GM23338 (cell line): ENCODE data around the gene CCDC187. TPM values are rescaled to one million over a fixed set of nuclear protein-coding genes. Genes with fewer than 3 reads are reported as not detected.

Source experiments
- ATAC-seq: fragments of 200-7000 bp; cut with Tn5 transposase; 3 replicates; pipeline ENCODE4 v1.9.1; 2020
- DNase-seq: peaks from one replicate; pipeline ENCODE4 v3.0.0-alpha.2; 2015; ENCODE audit warnings: low spot score
- H2AFZ ChIP-seq: fragments of 200-600 bp; sonication (generic); 2 replicates; pipeline ENCODE4 v1.8.0; 2016; ENCODE audit warnings: antibody characterized with exemption, mild to moderate bottlenecking, moderate library complexity
- H3F3A ChIP-seq: fragments of 200-600 bp; sonication (generic); replicated peaks from 2 replicates; pipeline ENCODE4 v1.8.0; 2017; ENCODE audit warnings: antibody characterized with exemption, mixed run types, low read depth
- H3K27ac ChIP-seq: fragments of 200-600 bp; sonication (generic); 2 replicates; pipeline ENCODE4 v1.6.1; 2016; ENCODE audit warnings: low read depth
- H3K27me3 ChIP-seq: fragments of 200-600 bp; sonication (generic); 2 replicates; pipeline ENCODE4 v1.8.0; 2016; ENCODE audit warnings: mild to moderate bottlenecking, mixed run types, moderate library complexity; ENCODE audit not compliant: insufficient read depth
- H3K36me3 ChIP-seq: fragments of 200-600 bp; sonication (generic); 2 replicates; pipeline ENCODE4 v1.8.0; 2016; ENCODE audit warnings: mild to moderate bottlenecking; ENCODE audit not compliant: insufficient read depth
- H3K4me1 ChIP-seq: fragments of 200-600 bp; sonication (generic); 2 replicates; pipeline ENCODE4 v1.8.0; 2016; ENCODE audit warnings: mild to moderate bottlenecking, moderate library complexity; ENCODE audit not compliant: insufficient read depth
- H3K4me2 ChIP-seq: fragments of 200-600 bp; sonication (generic); 2 replicates; pipeline ENCODE4 v1.7.1; 2017; ENCODE audit warnings: mixed run types
- H3K4me3 ChIP-seq: fragments of 200-600 bp; sonication (generic); 2 replicates; pipeline ENCODE4 v1.6.1; 2016; ENCODE audit warnings: mixed run types
- H3K79me2 ChIP-seq: fragments of 200-600 bp; sonication (generic); replicated peaks from 2 replicates; pipeline ENCODE4 v1.8.0; 2017; ENCODE audit warnings: mild to moderate bottlenecking; ENCODE audit not compliant: insufficient read depth
- H3K9me2 ChIP-seq: fragments of 200-600 bp; sonication (generic); 2 replicates; pipeline ENCODE4 v1.8.0; 2017; ENCODE audit not compliant: insufficient read depth
- H4K20me1 ChIP-seq: fragments of 200-600 bp; sonication (generic); replicated peaks from 2 replicates; pipeline ENCODE4 v1.8.0; 2017; ENCODE audit warnings: mild to moderate bottlenecking; ENCODE audit not compliant: insufficient read depth
- H3K27ac Mint-ChIP-seq: 2 replicates; pipeline ENCODE4 v1.8.0; 2020; ENCODE audit warnings: inconsistent platforms, mild to moderate bottlenecking, moderate library complexity, mixed read lengths
- H3K27me3 Mint-ChIP-seq: 3 replicates; pipeline ENCODE4 v1.8.0; 2022; ENCODE audit warnings: low read depth, mild to moderate bottlenecking, moderate library complexity, mixed read lengths, inconsistent platforms; ENCODE audit not compliant: insufficient read depth, poor library complexity
- H3K36me3 Mint-ChIP-seq: 3 replicates; pipeline ENCODE4 v1.8.0; 2021; ENCODE audit warnings: low read depth, mild to moderate bottlenecking, inconsistent platforms, moderate library complexity, mixed read lengths
- H3K4me1 Mint-ChIP-seq: 3 replicates; pipeline ENCODE4 v1.8.0; 2020; ENCODE audit warnings: mild to moderate bottlenecking, inconsistent platforms, mixed read lengths
- H3K4me3 Mint-ChIP-seq: 3 replicates; pipeline ENCODE4 v1.8.0; 2021; ENCODE audit warnings: moderate library complexity, mild to moderate bottlenecking, inconsistent platforms, mixed read lengths
- H3K9me3 Mint-ChIP-seq: 3 replicates; pipeline ENCODE4 v1.8.0; 2020; ENCODE audit warnings: moderate library complexity, mild to moderate bottlenecking, inconsistent platforms, mixed read lengths
- CREB1 ChIP-seq: fragments of 250-450 bp; sonication (Bioruptor Pico); IDR thresholded peaks from 2 replicates; pipeline ENCODE4 v1.5.0; 2020; ENCODE audit warnings: low read depth, mild to moderate bottlenecking, moderate library complexity
- ETS1 ChIP-seq: IDR thresholded peaks from 2 replicates; pipeline ENCODE4 v1.6.1; 2016; ENCODE audit warnings: antibody characterized with exemption
- EZH2 ChIP-seq: fragments of 200-600 bp; sonication (generic); IDR thresholded peaks from one replicate; pipeline ENCODE4 v1.8.0; 2017; ENCODE audit warnings: antibody characterized with exemption, mild to moderate bottlenecking, low read depth; ENCODE audit not compliant: unreplicated experiment
- EZH2phosphoT487 ChIP-seq: fragments of 200-600 bp; sonication (generic); IDR thresholded peaks from one replicate; pipeline ENCODE4 v1.8.1; 2018; ENCODE audit warnings: antibody characterized with exemption; ENCODE audit not compliant: unreplicated experiment
- JUNB ChIP-seq: IDR thresholded peaks from one replicate; pipeline ENCODE4 v1.6.1; 2016; ENCODE audit warnings: antibody characterized with exemption; ENCODE audit not compliant: unreplicated experiment
- NANOG ChIP-seq: IDR thresholded peaks from 2 replicates; pipeline ENCODE4 v1.6.1; 2016; ENCODE audit warnings: antibody characterized with exemption, borderline replicate concordance
- POLR2AphosphoS5 ChIP-seq: IDR thresholded peaks from 2 replicates; pipeline ENCODE4 v1.6.1; 2016; ENCODE audit warnings: antibody characterized with exemption, low read depth
- REST ChIP-seq: IDR thresholded peaks from one replicate; pipeline ENCODE4 v1.6.1; 2018; ENCODE audit warnings: antibody characterized with exemption; ENCODE audit not compliant: unreplicated experiment
- STAT1 ChIP-seq: IDR thresholded peaks from one replicate; pipeline ENCODE4 v1.6.1; 2016; ENCODE audit warnings: antibody characterized with exemption; ENCODE audit not compliant: unreplicated experiment
- ZNF114 ChIP-seq: fragments of 250-450 bp; sonication (Bioruptor Pico); IDR thresholded peaks from 2 replicates; pipeline ENCODE4 v1.5.0; 2020; ENCODE audit warnings: mild to moderate bottlenecking, moderate library complexity
- ZNF331 ChIP-seq: fragments of 250-450 bp; sonication (Bioruptor Pico); IDR thresholded peaks from 2 replicates; pipeline ENCODE4 v1.5.0; 2020; ENCODE audit warnings: low read depth, mild to moderate bottlenecking, moderate library complexity
- polyA plus RNA-seq: library from polyadenylated mRNA; unstranded; fragments of >200 nt; fragmentation: Nextera tagmentation; extraction: Ambion mirVana; gene quantifications from 2 replicates; pipeline ENCODE4 v1.2.1, GENCODE V29; 2016
- total RNA-seq: library from RNA; depleted of rRNA; stranded (reverse); fragments of >200 nt; shearing (Covaris generic); gene quantifications from 2 replicates; pipeline ENCODE4 v1.2.3, GENCODE V29; 2014
- TF ChIP-seq, protein P1 (sequence below), 2 experiments: fragments of 200-600 bp in 1 of 2; sonication (generic) in 1 of 2; conservative IDR thresholded peaks; 2 replicates each; pipeline versions ENCODE4 v1.5.1 to v1.6.1; 2016 to 2017; ENCODE audit warnings: antibody characterized with exemption in 2 of 2, low read depth in 2 of 2, mild to moderate bottlenecking in 2 of 2, moderate library complexity in 1 of 2
- TF ChIP-seq, protein P2 (sequence below): fragments of 250-450 bp; sonication (Bioruptor Pico); IDR thresholded peaks from 2 replicates; pipeline ENCODE4 v1.5.0; 2020; ENCODE audit warnings: mild to moderate bottlenecking, moderate library complexity

Gene CCDC187
- total and polyA plus RNA-seq, 2 experiments from 2014 or later: 0.14 TPM; not detected in 1

- H3K27ac ChIP-seq: no peak overlapping the region
- H3K4me1 ChIP-seq: peaks cover 6% of the 10 kb centered on the region; the same call in 1 of the 2 replicates
- ATAC-seq (no peak), DNase-seq (no peak)
- no peaks in the 10 kb centered on the region for H3K36me3 Mint-ChIP-seq
- TF ChIP-seq ZNF114 (no peak), ETS1 (no peak), EZH2 (no peak), POLR2AphosphoS5 (no peak), REST (no peak), JUNB (no peak), STAT1 (no peak), ZNF331 (CRISPR knock-in tag) (no peak), EZH2phosphoT487 (no peak), CREB1 (no peak), NANOG (no peak)
- TF ChIP-seq, protein P1, sequence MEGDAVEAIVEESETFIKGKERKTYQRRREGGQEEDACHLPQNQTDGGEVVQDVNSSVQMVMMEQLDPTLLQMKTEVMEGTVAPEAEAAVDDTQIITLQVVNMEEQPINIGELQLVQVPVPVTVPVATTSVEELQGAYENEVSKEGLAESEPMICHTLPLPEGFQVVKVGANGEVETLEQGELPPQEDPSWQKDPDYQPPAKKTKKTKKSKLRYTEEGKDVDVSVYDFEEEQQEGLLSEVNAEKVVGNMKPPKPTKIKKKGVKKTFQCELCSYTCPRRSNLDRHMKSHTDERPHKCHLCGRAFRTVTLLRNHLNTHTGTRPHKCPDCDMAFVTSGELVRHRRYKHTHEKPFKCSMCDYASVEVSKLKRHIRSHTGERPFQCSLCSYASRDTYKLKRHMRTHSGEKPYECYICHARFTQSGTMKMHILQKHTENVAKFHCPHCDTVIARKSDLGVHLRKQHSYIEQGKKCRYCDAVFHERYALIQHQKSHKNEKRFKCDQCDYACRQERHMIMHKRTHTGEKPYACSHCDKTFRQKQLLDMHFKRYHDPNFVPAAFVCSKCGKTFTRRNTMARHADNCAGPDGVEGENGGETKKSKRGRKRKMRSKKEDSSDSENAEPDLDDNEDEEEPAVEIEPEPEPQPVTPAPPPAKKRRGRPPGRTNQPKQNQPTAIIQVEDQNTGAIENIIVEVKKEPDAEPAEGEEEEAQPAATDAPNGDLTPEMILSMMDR (conservative IDR thresholded peaks at IDR 0.05; ENCODE audit: low read depth in 2 of 2): no peak
- TF ChIP-seq, protein P2, sequence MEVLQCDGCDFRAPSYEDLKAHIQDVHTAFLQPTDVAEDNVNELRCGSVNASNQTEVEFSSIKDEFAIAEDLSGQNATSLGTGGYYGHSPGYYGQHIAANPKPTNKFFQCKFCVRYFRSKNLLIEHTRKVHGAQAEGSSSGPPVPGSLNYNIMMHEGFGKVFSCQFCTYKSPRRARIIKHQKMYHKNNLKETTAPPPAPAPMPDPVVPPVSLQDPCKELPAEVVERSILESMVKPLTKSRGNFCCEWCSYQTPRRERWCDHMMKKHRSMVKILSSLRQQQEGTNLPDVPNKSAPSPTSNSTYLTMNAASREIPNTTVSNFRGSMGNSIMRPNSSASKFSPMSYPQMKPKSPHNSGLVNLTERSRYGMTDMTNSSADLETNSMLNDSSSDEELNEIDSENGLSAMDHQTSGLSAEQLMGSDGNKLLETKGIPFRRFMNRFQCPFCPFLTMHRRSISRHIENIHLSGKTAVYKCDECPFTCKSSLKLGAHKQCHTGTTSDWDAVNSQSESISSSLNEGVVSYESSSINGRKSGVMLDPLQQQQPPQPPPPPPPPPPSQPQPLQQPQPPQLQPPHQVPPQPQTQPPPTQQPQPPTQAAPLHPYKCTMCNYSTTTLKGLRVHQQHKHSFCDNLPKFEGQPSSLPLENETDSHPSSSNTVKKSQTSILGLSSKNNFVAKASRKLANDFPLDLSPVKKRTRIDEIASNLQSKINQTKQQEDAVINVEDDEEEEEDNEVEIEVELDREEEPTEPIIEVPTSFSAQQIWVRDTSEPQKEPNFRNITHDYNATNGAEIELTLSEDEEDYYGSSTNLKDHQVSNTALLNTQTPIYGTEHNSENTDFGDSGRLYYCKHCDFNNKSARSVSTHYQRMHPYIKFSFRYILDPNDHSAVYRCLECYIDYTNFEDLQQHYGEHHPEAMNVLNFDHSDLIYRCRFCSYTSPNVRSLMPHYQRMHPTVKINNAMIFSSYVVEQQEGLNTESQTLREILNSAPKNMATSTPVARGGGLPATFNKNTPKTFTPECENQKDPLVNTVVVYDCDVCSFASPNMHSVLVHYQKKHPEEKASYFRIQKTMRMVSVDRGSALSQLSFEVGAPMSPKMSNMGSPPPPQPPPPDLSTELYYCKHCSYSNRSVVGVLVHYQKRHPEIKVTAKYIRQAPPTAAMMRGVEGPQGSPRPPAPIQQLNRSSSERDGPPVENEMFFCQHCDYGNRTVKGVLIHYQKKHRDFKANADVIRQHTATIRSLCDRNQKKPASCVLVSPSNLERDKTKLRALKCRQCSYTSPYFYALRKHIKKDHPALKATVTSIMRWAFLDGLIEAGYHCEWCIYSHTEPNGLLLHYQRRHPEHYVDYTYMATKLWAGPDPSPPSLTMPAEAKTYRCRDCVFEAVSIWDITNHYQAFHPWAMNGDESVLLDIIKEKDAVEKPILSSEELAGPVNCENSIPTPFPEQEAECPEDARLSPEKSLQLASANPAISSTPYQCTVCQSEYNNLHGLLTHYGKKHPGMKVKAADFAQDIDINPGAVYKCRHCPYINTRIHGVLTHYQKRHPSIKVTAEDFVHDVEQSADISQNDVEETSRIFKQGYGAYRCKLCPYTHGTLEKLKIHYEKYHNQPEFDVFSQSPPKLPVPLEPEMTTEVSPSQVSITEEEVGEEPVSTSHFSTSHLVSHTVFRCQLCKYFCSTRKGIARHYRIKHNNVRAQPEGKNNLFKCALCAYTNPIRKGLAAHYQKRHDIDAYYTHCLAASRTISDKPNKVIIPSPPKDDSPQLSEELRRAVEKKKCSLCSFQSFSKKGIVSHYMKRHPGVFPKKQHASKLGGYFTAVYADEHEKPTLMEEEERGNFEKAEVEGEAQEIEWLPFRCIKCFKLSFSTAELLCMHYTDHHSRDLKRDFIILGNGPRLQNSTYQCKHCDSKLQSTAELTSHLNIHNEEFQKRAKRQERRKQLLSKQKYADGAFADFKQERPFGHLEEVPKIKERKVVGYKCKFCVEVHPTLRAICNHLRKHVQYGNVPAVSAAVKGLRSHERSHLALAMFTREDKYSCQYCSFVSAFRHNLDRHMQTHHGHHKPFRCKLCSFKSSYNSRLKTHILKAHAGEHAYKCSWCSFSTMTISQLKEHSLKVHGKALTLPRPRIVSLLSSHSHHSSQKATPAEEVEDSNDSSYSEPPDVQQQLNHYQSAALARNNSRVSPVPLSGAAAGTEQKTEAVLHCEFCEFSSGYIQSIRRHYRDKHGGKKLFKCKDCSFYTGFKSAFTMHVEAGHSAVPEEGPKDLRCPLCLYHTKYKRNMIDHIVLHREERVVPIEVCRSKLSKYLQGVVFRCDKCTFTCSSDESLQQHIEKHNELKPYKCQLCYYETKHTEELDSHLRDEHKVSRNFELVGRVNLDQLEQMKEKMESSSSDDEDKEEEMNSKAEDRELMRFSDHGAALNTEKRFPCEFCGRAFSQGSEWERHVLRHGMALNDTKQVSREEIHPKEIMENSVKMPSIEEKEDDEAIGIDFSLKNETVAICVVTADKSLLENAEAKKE (CRISPR knock-in tag): no peak
- no peaks in the 10 kb centered on the region for H3K9me3 Mint-ChIP-seq
- H3K4me3 Mint-ChIP-seq: no peak overlapping the region
- no peak overlapping the region for H3K4me3 ChIP-seq
- H3K79me2 ChIP-seq: no peaks in the 10 kb centered on the region
- peaks cover 25% of the 10 kb centered on the region for H3K4me1 Mint-ChIP-seq
- no peak overlapping the region for H2AFZ ChIP-seq
- H3K4me2 ChIP-seq: no peak overlapping the region
- H4K20me1 ChIP-seq: no peaks in the 10 kb centered on the region
- H3K27me3 Mint-ChIP-seq: peaks cover 4% of the 10 kb centered on the region
- no peaks in the 10 kb centered on the region for H3K36me3 ChIP-seq
- no peaks in the 10 kb centered on the region for H3K27me3 ChIP-seq
- no peak overlapping the region for H3K27ac Mint-ChIP-seq
- no peaks in the 10 kb centered on the region; the same call in 1 of the 2 replicates for H3F3A ChIP-seq
- no peaks in the 10 kb centered on the region for H3K9me2 ChIP-seq
Measured at GRCh38 chr9:136265561-136266355, 38.1 kb downstream of the CCDC187 start.
